Neuron (in vitro differentiated cells): ENCODE measurements around the gene LEMD3.

Experiments
- H2AFZ ChIP-seq: one replicate; pipeline ENCODE4 v1.6.1; 2013; ENCODE audit warnings: low read depth, mild to moderate bottlenecking, inconsistent platforms, low read length, moderate library complexity
- H3K27me3 ChIP-seq: one replicate; pipeline ENCODE4 v1.6.1; 2013; ENCODE audit warnings: low read length; ENCODE audit not compliant: insufficient read depth
- H3K36me3 ChIP-seq: one replicate; pipeline ENCODE4 v1.6.1; 2013; ENCODE audit warnings: low read length; ENCODE audit not compliant: insufficient read depth
- H3K4me1 ChIP-seq: one replicate; pipeline ENCODE4 v1.6.1; 2013; ENCODE audit warnings: low read length; ENCODE audit not compliant: insufficient read depth
- H3K4me3 ChIP-seq: 2 replicates; pipeline ENCODE4 v1.5.1; 2013; ENCODE audit warnings: mild to moderate bottlenecking, low read length, moderate library complexity
- H3K9me3 ChIP-seq: one replicate; pipeline ENCODE4 v1.6.1; 2013; ENCODE audit warnings: low read length

Gene LEMD3

DNA sequence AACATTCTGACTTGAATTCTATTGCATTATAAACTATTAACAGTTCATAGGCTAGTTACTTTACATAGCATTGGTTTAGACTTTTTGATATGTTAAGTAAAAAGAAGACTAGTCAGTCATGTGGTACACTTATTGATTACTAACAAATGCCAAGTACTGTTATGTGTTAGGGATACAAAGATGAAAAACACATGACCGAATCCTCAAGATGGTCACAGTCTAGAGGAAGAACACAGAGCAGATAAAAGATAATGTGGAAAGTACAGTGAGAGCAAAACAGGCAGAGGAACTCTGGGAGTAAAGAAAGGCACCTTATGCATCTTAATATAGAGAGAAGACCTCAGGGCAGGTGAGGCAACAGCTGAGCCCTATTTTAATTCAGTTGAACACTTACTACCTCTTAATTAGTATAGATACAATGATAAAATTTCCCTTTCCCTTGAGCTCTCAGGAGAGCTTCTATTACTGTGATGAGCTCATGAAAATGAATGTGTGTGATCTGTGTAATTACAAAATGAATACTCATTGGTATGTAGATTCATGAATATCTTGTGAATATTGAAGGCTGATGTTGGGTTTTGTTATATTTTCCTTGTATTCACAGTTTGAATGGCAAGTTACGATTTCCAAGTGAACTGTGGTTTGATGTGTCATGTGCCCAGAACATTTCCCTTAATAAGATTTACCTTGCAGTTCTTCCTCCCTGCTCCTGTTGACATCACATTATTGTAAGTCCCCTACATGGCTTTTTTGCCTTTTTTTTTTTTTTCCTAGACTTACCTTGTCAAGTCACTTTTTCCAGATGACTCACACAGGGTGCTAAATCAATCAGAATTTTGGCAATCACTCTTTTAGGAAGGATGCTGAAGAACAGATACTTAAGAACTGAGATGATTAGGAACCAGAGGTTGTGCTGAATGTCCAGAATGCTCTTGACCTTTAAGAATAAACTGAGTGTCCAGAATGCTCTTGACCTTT, 79.6 kb downstream of the LEMD3 start:
- Histone ChIP-seq H3K27me3 (no peaks in the 10 kb centered on the region), H3K9me3 (no peaks in the 10 kb centered on the region), H2AFZ (no peak overlapping the region), H3K4me3 (no peak overlapping the region), H3K36me3 (peaks cover 23% of the 10 kb centered on the region), H3K4me1 (no peaks in the 10 kb centered on the region)

DNA sequence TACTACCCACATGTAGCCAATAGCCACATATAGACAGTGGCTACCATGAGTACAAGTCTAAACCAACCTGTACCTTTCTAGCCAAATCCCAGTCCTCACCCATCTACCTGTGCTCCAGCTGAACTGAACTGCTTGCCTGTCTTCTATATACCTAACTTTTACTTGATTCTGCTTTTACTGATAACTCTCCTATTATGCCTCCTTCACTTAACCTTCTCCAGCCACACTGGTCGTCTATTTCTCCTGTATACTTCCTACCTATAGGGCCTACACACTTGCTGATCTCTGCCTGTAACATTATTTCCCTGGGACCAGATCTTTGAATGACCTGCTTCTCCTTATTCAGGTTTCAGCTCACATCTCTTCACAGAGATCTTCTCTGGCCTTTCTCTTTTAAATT, 83.1 kb downstream of the LEMD3 start:
- Histone ChIP-seq H2AFZ (no peak overlapping the region), H3K9me3 (no peaks in the 10 kb centered on the region), H3K4me1 (no peaks in the 10 kb centered on the region), H3K4me3 (no peak overlapping the region), H3K36me3 (no peaks in the 10 kb centered on the region), H3K27me3 (no peaks in the 10 kb centered on the region)

DNA sequence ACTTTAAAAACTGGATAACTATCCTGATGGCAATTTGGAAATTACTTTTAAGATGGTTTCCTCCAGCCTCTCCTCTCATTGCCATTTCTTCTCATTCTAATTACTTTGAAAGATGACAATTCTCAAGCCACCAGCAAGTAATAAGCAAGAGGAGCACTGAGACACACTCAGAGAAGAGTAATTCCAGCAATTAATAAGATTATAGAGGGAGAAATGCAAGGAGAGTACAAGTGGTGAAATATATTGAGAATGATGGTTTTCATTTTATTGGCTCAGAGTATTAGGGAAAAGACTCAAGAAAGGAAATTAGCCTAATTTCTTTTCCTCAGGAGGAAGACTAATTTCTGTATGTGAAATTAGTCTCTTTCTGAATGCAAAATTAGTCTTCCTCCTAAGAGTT, 88.6 kb downstream of the LEMD3 start:
- no peaks in the 10 kb centered on the region for H3K27me3 ChIP-seq
- no peaks in the 10 kb centered on the region for H3K36me3 ChIP-seq
- H3K9me3 ChIP-seq = no peaks in the 10 kb centered on the region
- H3K4me3 ChIP-seq = no peak overlapping the region
- no peaks in the 10 kb centered on the region for H3K4me1 ChIP-seq
- H2AFZ ChIP-seq = no peak overlapping the region

DNA sequence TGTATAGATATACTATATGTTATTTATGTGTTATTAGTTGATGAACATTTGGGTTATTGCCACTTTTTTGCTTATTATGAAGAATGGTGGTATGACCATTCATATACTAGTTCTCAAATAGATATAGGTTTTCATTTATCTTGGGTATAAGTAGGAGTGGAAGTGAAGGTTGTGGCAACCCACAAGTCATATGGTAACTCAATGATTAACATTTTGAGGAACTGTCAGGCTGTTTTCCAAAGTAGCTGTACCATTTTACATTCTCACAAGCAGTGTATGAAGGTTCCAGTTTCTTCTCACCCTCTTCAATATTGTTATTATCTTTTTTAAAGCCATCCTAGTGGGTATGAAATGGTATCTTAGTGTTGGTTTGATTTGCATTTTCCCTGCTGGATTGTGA, 90.1 kb downstream of the LEMD3 start:
- Histone ChIP-seq H2AFZ (no peak overlapping the region), H3K27me3 (no peaks in the 10 kb centered on the region), H3K36me3 (no peaks in the 10 kb centered on the region), H3K4me1 (no peaks in the 10 kb centered on the region), H3K9me3 (no peaks in the 10 kb centered on the region), H3K4me3 (no peak overlapping the region)

DNA sequence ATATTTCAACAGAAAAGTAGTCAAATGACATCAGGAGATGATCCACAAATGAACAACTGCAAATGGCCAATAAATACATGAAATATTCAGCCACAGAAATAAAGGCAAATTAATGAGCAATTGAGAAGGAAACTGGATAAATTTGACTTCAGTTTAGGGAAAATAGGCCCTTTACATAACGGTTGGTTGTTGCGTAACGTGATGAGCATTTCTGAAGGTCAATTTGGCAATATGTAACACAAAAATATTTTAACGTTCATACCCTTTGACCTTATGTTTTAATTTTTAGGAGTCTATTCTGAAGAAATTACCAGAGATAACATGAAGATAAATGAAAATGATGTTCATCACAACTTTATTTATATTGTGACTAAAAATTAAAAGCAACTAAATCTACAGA, 94.4 kb downstream of the LEMD3 start:
- H3K4me3 ChIP-seq = no peak overlapping the region
- no peaks in the 10 kb centered on the region for H3K9me3 ChIP-seq
- no peak overlapping the region for H2AFZ ChIP-seq
- H3K4me1 ChIP-seq = no peaks in the 10 kb centered on the region
- no peaks in the 10 kb centered on the region for H3K36me3 ChIP-seq
- no peaks in the 10 kb centered on the region for H3K27me3 ChIP-seq

DNA sequence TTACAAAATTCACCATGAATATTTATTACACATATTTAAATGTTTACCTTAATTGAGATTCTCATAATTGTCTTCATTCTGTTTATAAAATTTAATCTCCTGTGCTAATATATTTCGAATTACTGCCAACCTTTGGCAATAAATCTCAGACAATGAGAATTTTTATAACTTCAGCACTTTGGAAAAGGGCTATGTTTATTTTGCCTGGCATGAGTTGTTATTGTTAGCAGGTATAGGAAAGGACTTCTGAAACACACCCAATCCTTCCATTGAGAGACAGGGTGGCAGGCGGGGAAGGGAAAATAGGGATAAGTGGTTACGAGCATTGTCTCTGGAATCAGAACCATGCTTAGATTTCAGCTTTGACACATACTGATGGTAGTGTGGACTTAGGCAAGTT, 97.0 kb downstream of the LEMD3 start:
- Histone ChIP-seq H3K36me3 (no peaks in the 10 kb centered on the region), H3K9me3 (no peaks in the 10 kb centered on the region), H3K27me3 (no peaks in the 10 kb centered on the region), H3K4me1 (no peaks in the 10 kb centered on the region), H2AFZ (no peak overlapping the region), H3K4me3 (no peak overlapping the region)

DNA sequence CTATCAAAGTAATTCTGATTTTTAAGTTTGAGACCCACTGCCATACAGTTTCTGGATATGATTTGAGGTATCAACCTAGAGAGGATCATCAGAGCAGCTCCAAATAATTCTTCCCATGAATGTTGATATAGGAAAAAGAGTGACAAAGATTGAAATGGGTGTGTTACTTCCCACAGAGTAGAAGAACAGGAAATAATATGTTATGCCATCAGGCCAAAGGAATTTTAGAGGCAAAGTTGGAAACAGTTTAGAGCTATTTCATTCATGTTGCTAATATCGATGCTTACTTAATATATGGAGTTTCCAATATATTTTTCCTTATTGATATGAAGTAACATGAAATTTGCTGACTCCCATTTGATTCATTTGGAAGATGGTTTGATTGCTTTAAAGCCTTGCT, 100.2 kb downstream of the LEMD3 start:
- Histone ChIP-seq H3K4me3 (no peak overlapping the region), H3K9me3 (no peaks in the 10 kb centered on the region), H2AFZ (no peak overlapping the region), H3K36me3 (no peaks in the 10 kb centered on the region), H3K4me1 (no peaks in the 10 kb centered on the region), H3K27me3 (no peaks in the 10 kb centered on the region)

DNA sequence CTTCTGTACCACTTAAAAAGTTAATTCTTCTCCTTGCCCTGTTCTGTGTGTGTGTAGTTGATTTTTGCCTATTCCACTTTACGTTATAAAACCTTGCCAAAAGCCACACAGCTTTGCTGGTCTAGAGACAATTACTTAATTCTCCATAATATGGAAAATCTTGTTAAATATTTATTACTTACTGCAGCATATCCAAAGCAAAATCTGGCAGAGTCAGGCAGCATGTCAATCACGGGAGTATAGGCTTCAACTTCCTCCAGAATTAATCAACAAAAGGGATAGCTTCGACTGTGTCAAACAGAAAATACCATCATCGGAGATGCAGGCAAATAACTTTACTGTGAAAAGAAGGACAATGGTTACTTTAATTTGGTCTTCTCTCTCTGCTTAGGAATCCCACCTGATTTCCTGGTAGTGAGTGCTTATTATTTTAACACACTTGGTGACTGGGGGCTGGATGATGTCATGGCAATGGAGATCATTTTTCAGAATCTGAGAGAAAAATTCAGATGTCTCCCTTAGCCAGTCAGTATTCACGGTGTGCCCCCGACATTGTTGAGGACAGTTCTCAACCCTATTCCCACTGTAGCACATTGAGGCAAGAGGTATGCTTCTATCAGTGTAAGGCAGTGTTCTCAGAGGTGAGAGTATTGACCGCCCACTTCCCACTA, 105.4 kb downstream of the LEMD3 start:
- Histone ChIP-seq H2AFZ (no peak overlapping the region), H3K4me3 (no peak overlapping the region), H3K9me3 (no peaks in the 10 kb centered on the region), H3K4me1 (peaks cover 7% of the 10 kb centered on the region), H3K27me3 (no peaks in the 10 kb centered on the region), H3K36me3 (no peaks in the 10 kb centered on the region)

DNA sequence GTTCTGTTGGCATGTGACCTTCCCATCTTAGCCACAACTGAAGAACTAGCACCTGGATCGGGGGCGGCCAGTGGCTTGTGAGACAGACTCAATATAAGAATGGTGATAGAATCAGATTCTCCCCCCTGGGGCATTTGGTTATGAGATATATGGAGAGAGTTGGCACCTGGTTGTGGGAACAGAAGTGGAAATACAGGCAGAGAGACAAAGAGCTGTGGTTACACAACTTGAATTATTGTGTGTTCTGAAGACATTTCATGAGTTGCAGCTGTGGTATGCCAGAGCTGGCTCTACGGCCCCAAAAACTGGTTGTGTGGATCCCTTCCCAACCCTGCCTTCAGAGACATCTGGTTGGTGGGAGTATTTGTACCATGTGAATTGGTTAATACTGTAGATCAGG, 106.2 kb downstream of the LEMD3 start:
- Histone ChIP-seq H3K4me3 (no peak overlapping the region), H3K9me3 (no peaks in the 10 kb centered on the region), H3K4me1 (peaks cover 7% of the 10 kb centered on the region), H3K36me3 (no peaks in the 10 kb centered on the region), H3K27me3 (no peaks in the 10 kb centered on the region), H2AFZ (no peak overlapping the region)

DNA sequence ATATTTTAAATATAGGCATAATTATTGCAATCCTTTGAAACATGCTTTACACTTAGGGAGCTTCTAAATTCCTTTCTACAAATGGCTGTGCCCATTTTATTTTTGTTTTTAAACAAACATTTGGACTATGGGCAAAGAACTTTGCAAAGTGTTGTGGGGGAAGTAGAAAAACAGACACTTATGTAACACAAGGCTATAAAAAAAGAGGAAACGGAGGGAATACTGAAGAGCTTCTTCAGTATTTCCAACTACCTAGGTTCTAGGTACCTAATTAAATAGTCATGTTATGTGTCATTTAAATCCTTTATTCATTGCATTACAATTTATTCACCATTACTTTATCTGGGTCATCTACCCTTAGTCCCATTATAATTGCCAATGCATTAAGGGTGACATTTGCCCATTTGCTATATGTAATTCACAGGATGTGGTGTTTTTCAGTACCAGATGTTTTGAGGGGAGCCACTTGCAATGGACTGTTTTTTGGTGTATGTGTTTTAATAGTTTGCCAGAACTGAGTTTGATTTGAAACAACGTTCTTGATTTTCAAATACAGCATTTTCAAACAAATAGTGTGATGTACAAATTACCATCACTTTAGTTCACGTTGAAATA, 107.6 kb downstream of the LEMD3 start:
- Histone ChIP-seq H3K36me3 (no peaks in the 10 kb centered on the region), H3K9me3 (no peaks in the 10 kb centered on the region), H3K4me3 (no peak overlapping the region), H3K4me1 (peaks cover 7% of the 10 kb centered on the region), H2AFZ (no peak overlapping the region), H3K27me3 (no peaks in the 10 kb centered on the region)

DNA sequence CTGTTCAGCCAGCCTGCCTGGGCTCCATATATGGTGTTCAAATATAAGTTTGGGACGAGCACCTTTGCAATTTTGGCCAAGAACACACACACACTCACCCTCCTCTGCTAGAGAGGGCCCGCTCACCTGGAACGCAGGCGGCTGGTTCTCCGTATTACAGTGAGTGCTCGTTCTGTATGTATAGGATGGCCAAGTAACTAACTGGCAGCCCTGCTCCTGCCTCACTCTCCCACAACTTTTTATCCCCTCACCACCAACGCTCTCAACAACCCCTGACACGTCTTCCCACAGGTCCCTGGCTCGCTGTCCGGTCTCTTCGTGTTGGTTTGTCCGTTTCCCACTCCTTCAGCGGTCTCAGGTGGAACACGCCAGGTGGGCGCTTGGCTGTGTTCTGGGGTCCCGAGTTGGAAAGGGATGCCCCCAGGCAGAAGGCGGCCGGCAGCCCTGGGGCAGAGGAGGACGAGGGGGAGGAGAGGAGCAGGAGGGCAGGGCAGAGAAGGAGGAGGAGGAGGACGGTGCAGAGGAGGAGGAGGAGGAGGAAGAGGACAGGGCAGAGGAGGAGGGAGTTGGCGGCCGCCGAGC, 108.7 kb downstream of the LEMD3 start:
- H3K4me3 ChIP-seq = peak overlapping the region; percentile 71
- H2AFZ ChIP-seq = peak overlapping the region; percentile 98
- no peaks in the 10 kb centered on the region for H3K27me3 ChIP-seq
- H3K9me3 ChIP-seq = no peaks in the 10 kb centered on the region
- H3K4me1 ChIP-seq = peaks cover 7% of the 10 kb centered on the region
- H3K36me3 ChIP-seq = no peaks in the 10 kb centered on the region

DNA sequence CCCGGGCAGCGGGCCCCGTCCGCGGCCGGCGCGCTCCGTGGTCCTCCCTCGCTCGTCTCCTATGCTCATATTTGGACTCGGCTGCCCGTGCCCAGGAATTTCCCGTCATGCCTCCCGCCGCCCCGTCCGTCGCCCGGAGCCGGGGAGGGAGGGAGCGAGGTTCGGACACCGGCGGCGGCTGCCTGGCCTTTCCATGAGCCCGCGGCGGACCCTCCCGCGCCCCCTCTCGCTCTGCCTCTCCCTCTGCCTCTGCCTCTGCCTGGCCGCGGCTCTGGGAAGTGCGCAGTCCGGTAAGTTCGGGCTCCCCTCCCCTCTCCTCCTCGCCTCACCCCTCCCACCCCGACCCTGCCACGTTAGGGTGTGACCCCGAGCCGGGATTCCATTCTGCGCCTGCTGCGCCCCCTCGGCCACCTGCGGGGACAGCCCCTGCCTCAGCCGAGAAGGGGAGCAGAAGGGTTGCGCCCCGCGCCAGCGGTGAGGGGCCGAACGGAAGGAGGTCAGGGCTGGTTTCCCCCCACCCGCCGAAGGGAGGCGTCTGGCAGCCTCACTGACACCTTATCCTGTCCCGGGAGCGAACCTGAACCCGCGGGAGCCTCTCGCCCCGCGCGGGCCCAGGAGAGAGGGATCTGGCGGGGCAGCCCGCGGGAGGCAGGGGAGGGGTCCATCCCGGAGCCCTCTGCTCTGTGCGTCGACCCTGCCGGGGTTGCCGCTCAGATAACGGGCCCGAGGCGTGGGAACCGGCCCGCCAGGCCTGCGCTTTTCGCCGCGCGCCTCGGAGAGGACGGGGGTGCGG, 109.4 kb downstream of the LEMD3 start, which contains the start of gene MSRB3:
Gene MSRB3, plus strand, starts transcription at position 108 of the 793 bp plus-strand sequence. CDS start 29,897 bp downstream, outside the sequence.
- Histone ChIP-seq H3K27me3 (no peaks in the 10 kb centered on the region), H3K4me3 (peak within 1 kb of the TSS; percentile 71), H2AFZ (peak within 1 kb of the TSS; percentile 98), H3K36me3 (no peaks in the 10 kb centered on the region), H3K4me1 (peaks cover 7% of the 10 kb centered on the region), H3K9me3 (no peaks in the 10 kb centered on the region)
